ENCODE data around the gene RELN. TPM values are rescaled to one million over a fixed set of nuclear protein-coding genes. Genes with fewer than 3 reads are reported as not detected.

Gene RELN
- total RNA-seq, 1 experiment from 2014 or later, result 0.20 TPM

- TF ChIP-seq PREB (CRISPR knock-in tag; IDR thresholded peaks at IDR 0.05; ENCODE audit: borderline replicate concordance) (no peak), ZNF512 (CRISPR knock-in tag; IDR thresholded peaks at IDR 0.05; ENCODE audit: borderline replicate concordance) (no peak), NFATC4 (CRISPR knock-in tag; IDR thresholded peaks at IDR 0.05) (no peak), TEAD4 (CRISPR knock-in tag; IDR thresholded peaks at IDR 0.05) (no peak), NR2C2 (CRISPR knock-in tag; IDR thresholded peaks at IDR 0.05) (no peak), ZNF532 (CRISPR knock-in tag; IDR thresholded peaks at IDR 0.05; ENCODE audit: borderline replicate concordance) (no peak)
- Mint-ChIP-seq H3K36me3 (no peaks in the 10 kb centered on the region), H3K4me3 (no peak overlapping the region), H3K9me3 (no peaks in the 10 kb centered on the region), H3K4me1 (no peaks in the 10 kb centered on the region), H3K27me3 (ENCODE audit: low read depth) (no peaks in the 10 kb centered on the region), H3K27ac (no peak overlapping the region)
- DNase-seq (ENCODE audit: low spot score) (no peak), ATAC-seq (no peak)
- ChIA-PET CTCF (no interaction called here), POLR2A (no interaction called here)
These were observed 359.1 kb downstream of the RELN start for GRCh38 chr7:103630318-103630717.

- Mint-ChIP-seq H3K36me3 (no peaks in the 10 kb centered on the region), H3K9me3 (no peaks in the 10 kb centered on the region), H3K4me3 (no peak overlapping the region), H3K27ac (no peak overlapping the region), H3K27me3 (ENCODE audit: low read depth) (no peaks in the 10 kb centered on the region), H3K4me1 (no peaks in the 10 kb centered on the region)
- ATAC-seq (no peak), DNase-seq (ENCODE audit: low spot score) (no peak)
- TF ChIP-seq ZNF423 (CRISPR knock-in tag; IDR thresholded peaks at IDR 0.05) (no peak), ATF1 (CRISPR knock-in tag; IDR thresholded peaks at IDR 0.05) (no peak), ZNF281 (CRISPR knock-in tag; IDR thresholded peaks at IDR 0.05) (no peak), ZNF138 (CRISPR knock-in tag; conservative IDR thresholded peaks at IDR 0.05) (no peak), ZNF317 (CRISPR knock-in tag; IDR thresholded peaks at IDR 0.05; ENCODE audit: borderline replicate concordance, low read depth) (no peak), GABPB1 (CRISPR knock-in tag; IDR thresholded peaks at IDR 0.05) (no peak), PREB (CRISPR knock-in tag; IDR thresholded peaks at IDR 0.05; ENCODE audit: borderline replicate concordance) (no peak), PRRX2 (CRISPR knock-in tag; IDR thresholded peaks at IDR 0.05) (no peak), FOXP1 (CRISPR knock-in tag; IDR thresholded peaks at IDR 0.05; ENCODE audit: borderline replicate concordance) (no peak), ZNF416 (CRISPR knock-in tag; IDR thresholded peaks at IDR 0.05) (no peak), MYBL2 (CRISPR knock-in tag; IDR thresholded peaks at IDR 0.05) (no peak), RORB (CRISPR knock-in tag; IDR thresholded peaks at IDR 0.05) (no peak), FOXJ3 (CRISPR knock-in tag; IDR thresholded peaks at IDR 0.05; ENCODE audit: borderline replicate concordance) (no peak), TCF7 (CRISPR knock-in tag; IDR thresholded peaks at IDR 0.05; ENCODE audit: low read depth) (no peak), SOX15 (CRISPR knock-in tag; IDR thresholded peaks at IDR 0.05) (no peak), RELA (CRISPR knock-in tag; IDR thresholded peaks at IDR 0.05; ENCODE audit: borderline replicate concordance) (no peak), ZNF263 (CRISPR knock-in tag; IDR thresholded peaks at IDR 0.05; ENCODE audit: low read depth) (no peak)
- ChIA-PET CTCF (no interaction called here), POLR2A (no interaction called here)
These were observed 360.7 kb downstream of the RELN start for GRCh38 chr7:103628742-103629141.
